K562 (cell line): ENCODE data around the gene APOBEC3F. TPM values are rescaled to one million over a fixed set of nuclear protein-coding genes. Genes with fewer than 3 reads are reported as not detected.

Source experiments
- ATAC-seq: fragments of 200-7000 bp; cut with Tn5 transposase; 3 replicates; pipeline ENCODE4 v1.9.1; 2020; ENCODE audit warnings: moderate library complexity
- BruUV-seq: library from RNA; stranded (reverse); fragments of 400-500 nt; replicated peaks from 2 replicates; lab custom pipeline; 2021; lab: Mats Ljungman, UMichigan
- CTCF ChIA-PET: fragments of 300-600 bp; formaldehyde crosslinking; extraction: SDS; loops from one replicate; lab custom pipeline; 2021; ENCODE audit warnings: low intra/inter-chr PET ratio; lab: Yijun Ruan, JAX
- POLR2A ChIA-PET: fragments of 300-600, 350-650 bp; sonication (Branson Sonifier 250); formaldehyde crosslinking; extraction: SDS; loops from one replicate; lab custom pipeline; 2021; ENCODE audit warnings: antibody characterized with exemption, inconsistent platforms; lab: Yijun Ruan, JAX
- DNase-seq, 4 experiments: peaks; one replicate each; pipeline versions ENCODE4 v3.0.0 to v3.0.0-alpha.2; 2011 to 2018; ENCODE audit warnings: low spot score in 3 of 4, mixed read lengths in 3 of 4; ENCODE audit errors: extremely low read depth in 1 of 4
- FAIRE-seq: peaks from 2 replicates; lab custom pipeline; 2011; peaks lifted over from hg19 to GRCh38; lab: Jason Lieb, UNC
- H2AFZ ChIP-seq: 2 replicates; pipeline ENCODE4 v1.6.0; 2011; ENCODE audit warnings: low read depth, low read length, control low read depth, inconsistent platforms
- H3K27ac ChIP-seq: fragments of 200-600 bp; 3 replicates; pipeline ENCODE4 v1.8.0; 2011; ENCODE audit warnings: low read depth, mild to moderate bottlenecking, control low read depth, inconsistent platforms, low read length, moderate library complexity, mixed read lengths; ENCODE audit errors: extremely low read depth
- H3K27me3 ChIP-seq, 2 experiments: fragments of 300-600 bp in 1 of 2; 2 replicates in 1 of 2; 3 replicates in 1 of 2; pipeline versions ENCODE4 v1.6.0 to v1.8.0; 2011; ENCODE audit warnings: inconsistent platforms in 2 of 2, low read length in 2 of 2, mild to moderate bottlenecking in 1 of 2, mixed read lengths in 1 of 2, moderate library complexity in 1 of 2; ENCODE audit not compliant: control insufficient read depth in 2 of 2, insufficient read depth in 2 of 2
- H3K36me3 ChIP-seq: fragments of 300-600 bp; 3 replicates; pipeline ENCODE4 v1.8.0; 2011; ENCODE audit warnings: mild to moderate bottlenecking, low read length, inconsistent platforms; ENCODE audit not compliant: control insufficient read depth, insufficient read depth
- H3K4me1 ChIP-seq, 2 experiments: fragments of 200-600 bp in 1 of 2; replicated peaks in 1 of 2; 2 replicates in 1 of 2; 3 replicates in 1 of 2; pipeline versions ENCODE4 v1.5.1 to v1.8.0; 2011; ENCODE audit warnings: inconsistent platforms in 2 of 2, low read length in 2 of 2, mild to moderate bottlenecking in 1 of 2, mixed read lengths in 1 of 2, moderate library complexity in 1 of 2; ENCODE audit not compliant: control insufficient read depth in 2 of 2, insufficient read depth in 2 of 2
- H3K4me2 ChIP-seq: 2 replicates; pipeline ENCODE4 v1.6.1; 2011; ENCODE audit warnings: low read length, control low read depth, inconsistent platforms, mixed read lengths; ENCODE audit not compliant: insufficient read depth
- H3K4me3 ChIP-seq: fragments of 200-600 bp; sonication (generic), shearing (Covaris generic); 2 replicates; pipeline ENCODE4 v1.5.1; 2016; ENCODE audit warnings: control low read depth, inconsistent platforms
- H3K79me2 ChIP-seq: fragments of 200-600 bp; 3 replicates; pipeline ENCODE4 v1.8.0; 2011; ENCODE audit warnings: low read length, inconsistent platforms; ENCODE audit not compliant: control insufficient read depth, insufficient read depth
- H3K9ac ChIP-seq, 2 experiments: 2 replicates each; pipeline versions ENCODE4 v1.6.0 to v1.6.1; 2011; ENCODE audit warnings: low read depth in 2 of 2, low read length in 2 of 2, control low read depth in 1 of 2, inconsistent platforms in 1 of 2, mild to moderate bottlenecking in 1 of 2, mixed read lengths in 1 of 2; ENCODE audit not compliant: insufficient read depth in 1 of 2
- H3K9me1 ChIP-seq: one replicate; pipeline ENCODE4 v1.6.0; 2011; ENCODE audit warnings: inconsistent platforms, mild to moderate bottlenecking, low read length, moderate library complexity; ENCODE audit not compliant: control insufficient read depth, insufficient read depth
- H3K9me3 ChIP-seq: replicated peaks from 2 replicates; pipeline ENCODE4 v1.5.1; 2011; ENCODE audit warnings: low read depth, low read length, inconsistent platforms; ENCODE audit not compliant: control insufficient read depth, insufficient read depth
- H4K20me1 ChIP-seq: replicated peaks from 2 replicates; pipeline ENCODE4 v1.6.1; 2011; ENCODE audit warnings: low read length, inconsistent platforms, mixed read lengths; ENCODE audit not compliant: control insufficient read depth, insufficient read depth
- ADNP ChIP-seq: fragments of 200-800 bp; sonication (Bioruptor generic); IDR thresholded peaks from 2 replicates; pipeline ENCODE4 v1.6.1; 2016; ENCODE audit warnings: missing genetic modification characterization, missing compliant biosample characterization
- CREM ChIP-seq: IDR thresholded peaks from 2 replicates; pipeline ENCODE4 v1.6.1; 2014; ENCODE audit warnings: antibody characterized with exemption, low read depth
- CTCF ChIP-seq, 3 experiments: IDR thresholded peaks in 2 of 3; conservative IDR thresholded peaks in 1 of 3; 2 replicates each; pipeline ENCODE4 v1.5.1; 2011 to 2012; ENCODE audit warnings: low read length in 3 of 3, mild to moderate bottlenecking in 3 of 3, control low read depth in 2 of 3, improper control_type of control experiment in 1 of 3, inconsistent platforms in 1 of 3, low read depth in 1 of 3, mixed read lengths in 1 of 3, moderate library complexity in 1 of 3; ENCODE audit not compliant: insufficient read depth in 2 of 3
- DLX4 ChIP-seq: fragments of 250-450 bp; sonication (Bioruptor Pico); IDR thresholded peaks from 2 replicates; pipeline ENCODE4 v1.6.1; 2021; ENCODE audit warnings: mild to moderate bottlenecking
- ELK1 ChIP-seq: sonication (generic); formaldehyde crosslinking; IDR thresholded peaks from 2 replicates; pipeline ENCODE4 v1.8.1; 2022; ENCODE audit warnings: missing genetic modification reagents
- LARP7 ChIP-seq: fragments of 450-650 bp; IDR thresholded peaks from 2 replicates; pipeline ENCODE4 v1.6.1; 2016
- MEF2A ChIP-seq: IDR thresholded peaks from 2 replicates; pipeline ENCODE4 v1.6.1; 2011; ENCODE audit warnings: low read depth, mild to moderate bottlenecking, low read length, moderate library complexity; ENCODE audit not compliant: control insufficient read depth
- MEF2D ChIP-seq: conservative IDR thresholded peaks from 2 replicates; pipeline ENCODE4 v1.6.1; 2016; ENCODE audit warnings: low read depth, missing genetic modification characterization, missing compliant biosample characterization
- SMARCA4 ChIP-seq: fragments of 450-650 bp; IDR thresholded peaks from 2 replicates; pipeline ENCODE4 v1.6.1; 2016
- XRCC4 ChIP-seq: IDR thresholded peaks from one replicate; pipeline ENCODE4 v1.6.1; 2011; ENCODE audit not compliant: insufficient read depth, insufficient read length; ENCODE audit errors: extremely low read depth
- ZNF551 ChIP-seq: fragments of 250-450 bp; sonication (Bioruptor Pico); IDR thresholded peaks from 2 replicates; pipeline ENCODE4 v1.5.0; 2021; ENCODE audit warnings: mild to moderate bottlenecking, moderate library complexity
- WGBS: fragments of 100-300 bp; shearing (Covaris generic); methylation state at CpG from one replicate; pipeline ENCODE4 v1.1.6; 2016; ENCODE audit warnings: low coverage, mixed read lengths; ENCODE audit not compliant: insufficient coverage; ENCODE audit errors: missing lambda C conversion rate; 5-methylcytosine and 5-hydroxymethylcytosine counted together
- in situ Hi-C: fragments of 300-500 bp; cut with MboI; formaldehyde crosslinking; loops from 4 replicates; pipeline ENCODE4 v1.15.0; 2018; ENCODE audit warnings: inconsistent platforms, mixed read lengths
- intact Hi-C: fragments of 100-400 bp; cut with micrococcal nuclease; formaldehyde crosslinking; loops from 2 replicates; pipeline ENCODE4 v1.14.2; 2022
- polyA plus RNA-seq, 8 experiments: library from polyadenylated mRNA; depleted of rRNA in 4 of 8; stranded (reverse) in 5 of 8; unstranded in 3 of 8; fragments of >200 nt; fragmentation: Nextera tagmentation in 2 of 8; fragmentation: Illumina TruSeq in 1 of 8; extraction: Ambion mirVana in 2 of 8; extraction: Trizol in 1 of 8; gene quantifications; 2 replicates each; pipeline versions ENCODE4 v1.2.1 to v1.2.3, GENCODE V29; 2011 to 2014; ENCODE audit warnings: inconsistent platforms in 1 of 8, missing spikeins in 1 of 8
- total RNA-seq, 7 experiments: library from RNA; depleted of rRNA in 6 of 7; stranded (reverse); fragments of >200 nt in 6 of 7; fragmentation: Illumina TruSeq in 2 of 7; extraction: Trizol in 2 of 7; gene quantifications; 2 replicates each; pipeline versions ENCODE4 v1.2.1 to v1.2.3, GENCODE V29; 2011 to 2021; ENCODE audit warnings: low replicate concordance in 1 of 7

The APOBEC3F gene
- total and polyA plus RNA-seq, 9 of the 15 experiments (the other 6 are each of a cell fraction or from before 2014, with no cell fraction given), result 1.1 to 3.3 (median 1.9) TPM

- peak; percentile 65 for ATAC-seq
- no TSS peak for BruUV-seq
- intact Hi-C loops, result loop anchor here (10.0 kb wide), 1 partner anchor 53 kb away; the partner anchor contains the start of gene APOBEC3C
- Histone ChIP-seq H3K9me1 (no peaks in the 10 kb centered on the region), H3K9ac (no peak overlapping the region), H3K4me1 (no peaks in the 10 kb centered on the region; a peak in 2 of 5 replicates), H3K36me3 (no peaks in the 10 kb centered on the region), H3K9me3 (no peaks in the 10 kb centered on the region), H4K20me1 (no peaks in the 10 kb centered on the region), H3K27me3 (no peaks in the 10 kb centered on the region), H3K27ac (no peak overlapping the region), H3K4me3 (no peak overlapping the region), H3K4me2 (no peak overlapping the region), H2AFZ (no peak overlapping the region; the same call in 1 of the 2 replicates), H3K79me2 (no peaks in the 10 kb centered on the region)
- CTCF ChIA-PET, result no interaction called here
- DNase-seq, result no peak
- POLR2A ChIA-PET, result interaction anchor here (0.6 to 1.6 kb wide), 4 partner anchors 10 to 43 kb away, joined by 3 to 6 read pairs (median 3); no protein-coding TSS in a partner anchor
- TF ChIP-seq MEF2A (peak; percentile 85), XRCC4 (no peak), CREM (no peak), ELK1 (no peak), DLX4 (CRISPR knock-in tag) (no peak), LARP7 (no peak), ZNF551 (CRISPR knock-in tag) (no peak), SMARCA4 (no peak), CTCF (IDR thresholded peaks at IDR 0.05 in 2 of 3, conservative IDR thresholded peaks at IDR 0.05 in 1 of 3; ENCODE audit: insufficient read depth in 2 of 3, low read depth in 1 of 3, low read length in 3 of 3) (peak in 1 of 3 experiments; percentile 16; a peak in 2 of 6 replicates), MEF2D (tag) (peak; percentile 63; the same call in 1 of the 2 replicates), ADNP (tag) (no peak)
- peak; percentile 44 for FAIRE-seq
- 32% methylated on average over 11 of the region's 13 CpGs for WGBS
- in situ Hi-C loops, result no loop called here
These were observed 27.5 kb downstream of the APOBEC3F start for GRCh38 chr22:39068033-39068785.
